H1 (cell line): ENCODE results near the gene DOCK3. TPM values are rescaled to one million over a fixed set of nuclear protein-coding genes. Genes with fewer than 3 reads are reported as not detected.

ENCODE experiments used
- CTCF ChIA-PET: fragments of 300-600 bp; sonication (Branson Sonifier 250); formaldehyde crosslinking; loops from one replicate; lab custom pipeline; 2021; ENCODE audit not compliant: partially characterized antibody; lab: Charles Lee
- POLR2A ChIA-PET: fragments of 300-600 bp; sonication (Branson Sonifier 250); formaldehyde crosslinking; loops from one replicate; lab custom pipeline; 2021; ENCODE audit warnings: inconsistent platforms; ENCODE audit not compliant: partially characterized antibody; lab: Charles Lee
- DNase-seq, 2 experiments: peaks; one replicate each; pipeline versions ENCODE4 v3.0.0 to v3.0.0-alpha.2; 2010 to 2022; ENCODE audit warnings: low spot score in 2 of 2, low read depth in 1 of 2, mixed read lengths in 1 of 2
- FAIRE-seq: peaks from 2 replicates; lab custom pipeline; 2011; peaks lifted over from hg19 to GRCh38; lab: Jason Lieb, UNC
- H2AFZ ChIP-seq: 2 replicates; pipeline ENCODE4 v1.8.1; 2012; ENCODE audit warnings: low read length, inconsistent platforms
- H2AK5ac ChIP-seq: 2 replicates; pipeline ENCODE4 v1.6.1; 2013; ENCODE audit warnings: low read depth, low read length
- H2BK120ac ChIP-seq: replicated peaks from 2 replicates; pipeline ENCODE3; 2013; ENCODE audit warnings: low read depth, low read length, inconsistent platforms
- H2BK12ac ChIP-seq: 2 replicates; pipeline ENCODE4 v1.6.1; 2013; ENCODE audit warnings: low read depth, low read length
- H2BK15ac ChIP-seq: 2 replicates; pipeline ENCODE4 v1.6.1; 2013; ENCODE audit warnings: low read length
- H2BK20ac ChIP-seq: 2 replicates; pipeline ENCODE4 v1.6.1; 2013; ENCODE audit warnings: low read length
- H2BK5ac ChIP-seq: 2 replicates; pipeline ENCODE4 v1.6.1; 2013; ENCODE audit warnings: low read depth, low read length
- H3K14ac ChIP-seq: 2 replicates; pipeline ENCODE4 v1.6.1; 2013; ENCODE audit warnings: inconsistent platforms; ENCODE audit not compliant: insufficient read length
- H3K18ac ChIP-seq: 2 replicates; pipeline ENCODE4 v1.6.1; 2013; ENCODE audit warnings: low read length; ENCODE audit errors: extremely low read depth
- H3K23ac ChIP-seq: 2 replicates; pipeline ENCODE4 v1.6.1; 2013; ENCODE audit warnings: inconsistent platforms; ENCODE audit not compliant: insufficient read length
- H3K23me2 ChIP-seq: 2 replicates; pipeline ENCODE4 v1.6.1; 2013; ENCODE audit warnings: low read depth, low read length
- H3K27ac ChIP-seq: 2 replicates; pipeline ENCODE4 v1.6.1; 2011; ENCODE audit warnings: low read depth, low read length, inconsistent platforms
- H3K27me3 ChIP-seq, 4 experiments: replicated peaks in 1 of 4; 1 replicate in 1 of 4; 2 replicates in 3 of 4; pipeline versions ENCODE4 v1.6.1 to v1.8.1; 2011 to 2013; ENCODE audit warnings: low read length in 3 of 4, mild to moderate bottlenecking in 3 of 4, inconsistent platforms in 2 of 4, mixed read lengths in 2 of 4, moderate library complexity in 1 of 4; ENCODE audit not compliant: control insufficient read depth in 3 of 4, insufficient read depth in 3 of 4; ENCODE audit errors: extremely low read depth in 1 of 4
- H3K36me3 ChIP-seq, 4 experiments: 2 replicates each; pipeline versions ENCODE4 v1.6.1 to v1.8.1; 2011 to 2013; ENCODE audit warnings: mild to moderate bottlenecking in 4 of 4, low read length in 3 of 4, moderate library complexity in 2 of 4, control low read depth in 1 of 4, inconsistent platforms in 1 of 4; ENCODE audit not compliant: insufficient read depth in 4 of 4, control insufficient read depth in 2 of 4
- H3K4ac ChIP-seq: replicated peaks from 2 replicates; pipeline ENCODE3; 2013; ENCODE audit warnings: low read length, low read depth, mixed read lengths, inconsistent platforms; ENCODE audit not compliant: insufficient read length
- H3K4me1 ChIP-seq, 4 experiments: replicated peaks in 1 of 4; 1 replicate in 1 of 4; 2 replicates in 3 of 4; pipeline versions ENCODE4 v1.6.1 to v1.8.1; 2011 to 2013; ENCODE audit warnings: low read length in 3 of 4, inconsistent platforms in 2 of 4, mixed read lengths in 1 of 4; ENCODE audit not compliant: insufficient read depth in 4 of 4, control insufficient read depth in 3 of 4
- H3K4me2 ChIP-seq, 2 experiments: 2 replicates each; pipeline versions ENCODE4 v1.6.1 to v1.8.1; 2011 to 2013; ENCODE audit warnings: low read depth in 2 of 2, low read length in 2 of 2, control low read depth in 1 of 2, inconsistent platforms in 1 of 2, mild to moderate bottlenecking in 1 of 2; ENCODE audit not compliant: insufficient read depth in 1 of 2
- H3K4me3 ChIP-seq, 4 experiments: fragments of 200-600, 300-600 bp in 1 of 4; sonication (generic), shearing (Covaris generic), sonication (Bioruptor Twin) in 1 of 4; 2 replicates each; pipeline versions ENCODE4 v1.5.1 to v1.8.1; 2011 to 2016; ENCODE audit warnings: low read length in 4 of 4, low read depth in 3 of 4, control low read depth in 2 of 4, inconsistent platforms in 2 of 4, mild to moderate bottlenecking in 2 of 4, mixed read lengths in 1 of 4, moderate library complexity in 1 of 4; ENCODE audit not compliant: insufficient read depth in 2 of 4; ENCODE audit errors: extremely low read depth in 1 of 4
- H3K56ac ChIP-seq: replicated peaks from 2 replicates; pipeline ENCODE3; 2013; ENCODE audit warnings: low read depth, mild to moderate bottlenecking, mixed read lengths, low read length, inconsistent platforms; ENCODE audit not compliant: insufficient read length
- H3K79me1 ChIP-seq: 2 replicates; pipeline ENCODE4 v1.6.1; 2013; ENCODE audit warnings: low read depth, low read length, control low read depth
- H3K79me2 ChIP-seq, 2 experiments: 2 replicates each; pipeline versions ENCODE4 v1.6.1 to v1.8.1; 2012 to 2013; ENCODE audit warnings: low read length in 2 of 2, mild to moderate bottlenecking in 2 of 2, inconsistent platforms in 1 of 2; ENCODE audit not compliant: insufficient read depth in 2 of 2, control insufficient read depth in 1 of 2
- H3K9ac ChIP-seq, 4 experiments: replicated peaks in 1 of 4; 1 replicate in 1 of 4; 2 replicates in 3 of 4; pipeline versions ENCODE4 v1.6.1 to v1.8.1; 2011 to 2013; ENCODE audit warnings: low read depth in 3 of 4, low read length in 3 of 4, control low read depth in 2 of 4, mild to moderate bottlenecking in 2 of 4, moderate library complexity in 2 of 4, inconsistent platforms in 1 of 4; ENCODE audit errors: extremely low read depth in 1 of 4
- H3K9me3 ChIP-seq, 2 experiments: 2 replicates each; pipeline versions ENCODE4 v1.6.1 to v1.8.1; 2012 to 2013; ENCODE audit warnings: mild to moderate bottlenecking in 2 of 2, moderate library complexity in 2 of 2, control low read depth in 1 of 2, inconsistent platforms in 1 of 2, low read depth in 1 of 2, low read length in 1 of 2, mixed read lengths in 1 of 2; ENCODE audit not compliant: insufficient read depth in 2 of 2
- H4K20me1 ChIP-seq, 2 experiments: replicated peaks in 1 of 2; 2 replicates each; pipeline versions ENCODE3 to v1.8.1; 2011 to 2013; ENCODE audit warnings: inconsistent platforms in 2 of 2, low read length in 2 of 2, mild to moderate bottlenecking in 1 of 2; ENCODE audit not compliant: insufficient read depth in 2 of 2, control insufficient read depth in 1 of 2
- H4K5ac ChIP-seq: 2 replicates; pipeline ENCODE4 v1.6.1; 2013; ENCODE audit warnings: low read length, low read depth, mixed read lengths, inconsistent platforms; ENCODE audit not compliant: insufficient read length
- H4K8ac ChIP-seq: 2 replicates; pipeline ENCODE4 v1.8.0; 2013; ENCODE audit warnings: mild to moderate bottlenecking, moderate library complexity, low read length, inconsistent platforms; ENCODE audit not compliant: insufficient read depth; ENCODE audit errors: extremely low read depth
- H4K91ac ChIP-seq: replicated peaks from 2 replicates; pipeline ENCODE3; 2013; ENCODE audit warnings: low read length, mixed read lengths, inconsistent platforms; ENCODE audit not compliant: insufficient read length
- MAFK ChIP-seq: IDR thresholded peaks from 2 replicates; pipeline ENCODE4 v1.6.1; 2012; ENCODE audit warnings: low read depth, mild to moderate bottlenecking, improper control_type of control experiment, low read length
- PHF8 ChIP-seq: fragments of 200-600 bp; sonication (generic); conservative IDR thresholded peaks from 2 replicates; pipeline ENCODE4 v1.7.1; 2012; ENCODE audit warnings: low read depth, mild to moderate bottlenecking, inconsistent platforms, low read length, moderate library complexity
- SIX5 ChIP-seq: IDR thresholded peaks from 2 replicates; pipeline ENCODE4 v1.6.1; 2011; ENCODE audit warnings: mild to moderate bottlenecking, low read depth, low read length
- SP2 ChIP-seq: IDR thresholded peaks from 2 replicates; pipeline ENCODE4 v1.6.1; 2012; ENCODE audit warnings: mild to moderate bottlenecking, low read length, inconsistent platforms
- ZNF274 ChIP-seq: IDR thresholded peaks from 2 replicates; pipeline ENCODE4 v1.7.0; 2012; ENCODE audit warnings: low read length, borderline replicate concordance; ENCODE audit errors: extremely low read depth
- WGBS, 2 experiments: shearing (Covaris generic) in 1 of 2; methylation state at CpG; one replicate each; pipeline versions ENCODE4 v1.1.6 to v1.1.7; 2013 to 2015; ENCODE audit warnings: low lambda C conversion rate in 2 of 2, mixed read lengths in 2 of 2, inconsistent platforms in 1 of 2, low coverage in 1 of 2, missing lambda C conversion rate in 1 of 2; ENCODE audit not compliant: insufficient replicate concordance in 2 of 2, insufficient coverage in 1 of 2, insufficient read length in 1 of 2; ENCODE audit errors: extremely low coverage in 1 of 2, missing lambda C conversion rate in 1 of 2; 5-methylcytosine and 5-hydroxymethylcytosine counted together
- polyA plus RNA-seq, 7 experiments: library from polyadenylated mRNA; depleted of rRNA in 3 of 7; stranded (reverse) in 5 of 7; unstranded in 2 of 7; fragments of >200 nt in 5 of 7; fragments of 200-250 nt in 2 of 7; gene quantifications; 1 replicate in 5 of 7; 2 replicates in 1 of 7; 4 replicates in 1 of 7; pipeline versions ENCODE4 v1.2.1 to v1.2.3, GENCODE V29; 2011 to 2013; ENCODE audit warnings: missing spikeins in 2 of 7, mixed read lengths in 2 of 7
- total RNA-seq: library from RNA; stranded (reverse); fragmentation: NEBNext Ultra II Directional; extraction: Animal tissue kit (Norgen Biotek cat#: 25700); gene quantifications from 2 replicates; pipeline ENCODE4 v1.2.1, GENCODE V29; 2021

DOCK3 gene
- total and polyA plus RNA-seq, 2 of the 8 experiments (the other 6 are each of a cell fraction or from before 2014, with no cell fraction given) = 2.7 to 5.0 TPM

- POLR2A ChIA-PET = no interaction called here
- no peak overlapping the region for H3K14ac ChIP-seq
- no peaks in the 10 kb centered on the region for H3K79me2 ChIP-seq
- H2BK5ac ChIP-seq = no peak overlapping the region
- no peak overlapping the region for H3K4me2 ChIP-seq
- H3K9ac ChIP-seq = no peak overlapping the region
- H3K27me3 ChIP-seq = no peaks in the 10 kb centered on the region
- FAIRE-seq = no peak
- H2BK20ac ChIP-seq = no peak overlapping the region
- no peak overlapping the region for H2BK12ac ChIP-seq
- no peaks in the 10 kb centered on the region for H3K23me2 ChIP-seq
- H3K79me1 ChIP-seq = no peaks in the 10 kb centered on the region; the same call in none of the 2 replicates
- no peak overlapping the region for H3K27ac ChIP-seq
- no peak overlapping the region for H4K91ac ChIP-seq
- peak overlapping the region; percentile 11; the same call in 1 of the 2 replicates for H4K8ac ChIP-seq
- CTCF ChIA-PET = interaction anchor here (50.4 to 63.8 kb wide), 2 partner anchors 5 to 24 kb away, joined by 1262 read pairs; partner anchors contain the start of genes CISH, DOCK3 and MAPKAPK3
- no peak for TF ChIP-seq ZNF274
- TF ChIP-seq PHF8 = no peak
- TF ChIP-seq SP2 = no peak
- TF ChIP-seq MAFK = no peak
- no peak for TF ChIP-seq SIX5
- TF ChIP-seq, all 59 proteins: peak for 0
- H3K4ac ChIP-seq = no peak overlapping the region
- DNase-seq = no peak
- no peak overlapping the region for H3K18ac ChIP-seq
- no peak overlapping the region for H4K5ac ChIP-seq
- no peak overlapping the region for H2AK5ac ChIP-seq
- H2BK15ac ChIP-seq = no peak overlapping the region
- no peak overlapping the region for H2AFZ ChIP-seq
- 75% methylated on average over 2 of the region's 2 CpGs; no CpG with 5 or more reads in 1 of the 2 experiments for WGBS, 2 experiments
- no peak overlapping the region for H2BK120ac ChIP-seq
- no peak overlapping the region for H3K56ac ChIP-seq
- H3K23ac ChIP-seq = no peak overlapping the region
- peaks cover 0 to 5% (median 3%) of the 10 kb centered on the region in 4 experiments; a peak in 4 of 7 replicates for H3K4me1 ChIP-seq
- peaks cover 2 to 5% of the 10 kb centered on the region in 2 experiments for H4K20me1 ChIP-seq
- H3K36me3 ChIP-seq = peaks cover 0 to 22% (median 5%) of the 10 kb centered on the region in 4 experiments; a peak in 4 of 8 replicates
- H3K9me3 ChIP-seq = no peaks in the 10 kb centered on the region
- H3K4me3 ChIP-seq = no peak overlapping the region
Observed at GRCh38 chr3:50645378-50645777, 29.3 kb upstream of the DOCK3 start.
